ENCODE measurements around the gene PCDHAC2. TPM values are rescaled to one million over a fixed set of nuclear protein-coding genes. Genes with fewer than 3 reads are reported as not detected.

PCDHAC2 gene
- total and polyA plus RNA-seq, 9 of the 15 experiments (the other 6 are each of a cell fraction or from before 2014, with no cell fraction given): 0.03 TPM; not detected in 8

- no peak overlapping the region for H2AFZ ChIP-seq (ENCODE audit: low read depth, low read length)
- TF ChIP-seq JUNB (CRISPR knock-in tag; conservative IDR thresholded peaks at IDR 0.05) (no peak), ZNF280B (CRISPR knock-in tag; IDR thresholded peaks at IDR 0.05) (no peak)
- H3K9me1 ChIP-seq (ENCODE audit: control insufficient read depth, insufficient read depth, low read length): no peaks in the 10 kb centered on the region
- no peak overlapping the region for H3K4me2 ChIP-seq (ENCODE audit: insufficient read depth, low read length)
- H3K4me1 ChIP-seq (replicated peaks in 1 of 2; ENCODE audit: control insufficient read depth in 2 of 2, insufficient read depth in 2 of 2, low read length in 2 of 2): no peaks in the 10 kb centered on the region
- no peak overlapping the region for H3K9ac ChIP-seq (ENCODE audit: insufficient read depth in 1 of 2, low read depth in 2 of 2, low read length in 2 of 2)
- in situ Hi-C loops (cut with MboI): no loop called here
- no TSS peak for BruUV-seq (replicated peaks)
- FAIRE-seq (no peak), DNase-seq (ENCODE audit: extremely low read depth in 1 of 4, low spot score in 3 of 4) (no peak), ATAC-seq (no peak)
- 0% methylated on average over 2 of the region's 2 CpGs for WGBS (ENCODE audit: insufficient coverage, low coverage, missing lambda C conversion rate)
- H4K20me1 ChIP-seq (replicated peaks; ENCODE audit: control insufficient read depth, insufficient read depth, low read length): no peaks in the 10 kb centered on the region
- CTCF ChIA-PET (ENCODE audit: low intra/inter-chr PET ratio): no interaction called here
- H3K27me3 ChIP-seq (ENCODE audit: control insufficient read depth in 2 of 2, insufficient read depth in 2 of 2, low read length in 2 of 2): no peaks in the 10 kb centered on the region
- no peaks in the 10 kb centered on the region for H3K36me3 ChIP-seq (ENCODE audit: control insufficient read depth, insufficient read depth, low read length)
- intact Hi-C loops (cut with micrococcal nuclease): no loop called here
- H3K4me3 ChIP-seq: no peak overlapping the region
- no peaks in the 10 kb centered on the region for H3K79me2 ChIP-seq (ENCODE audit: control insufficient read depth, insufficient read depth, low read length)
- H3K27ac ChIP-seq (ENCODE audit: extremely low read depth, low read depth, low read length): no peak overlapping the region
- no peaks in the 10 kb centered on the region for H3K9me3 ChIP-seq (replicated peaks; ENCODE audit: control insufficient read depth, insufficient read depth, low read depth, low read length)
- POLR2A ChIA-PET: no interaction called here
Observed at GRCh38 chr5:140978260-140978659, 12.0 kb downstream of the PCDHAC2 start.

GRCh38 chr5:140978983-140979382 lies 12.7 kb downstream of the PCDHAC2 start:
- Histone ChIP-seq H3K9me3 (replicated peaks; ENCODE audit: control insufficient read depth, insufficient read depth, low read depth, low read length) (no peaks in the 10 kb centered on the region), H2AFZ (ENCODE audit: low read depth, low read length) (no peak overlapping the region), H4K20me1 (replicated peaks; ENCODE audit: control insufficient read depth, insufficient read depth, low read length) (no peaks in the 10 kb centered on the region), H3K4me2 (ENCODE audit: insufficient read depth, low read length) (no peak overlapping the region), H3K27me3 (ENCODE audit: control insufficient read depth in 2 of 2, insufficient read depth in 2 of 2, low read length in 2 of 2) (no peaks in the 10 kb centered on the region), H3K27ac (ENCODE audit: extremely low read depth, low read depth, low read length) (no peak overlapping the region), H3K4me3 (no peak overlapping the region), H3K9ac (ENCODE audit: insufficient read depth in 1 of 2, low read depth in 2 of 2, low read length in 2 of 2) (no peak overlapping the region), H3K4me1 (replicated peaks in 1 of 2; ENCODE audit: control insufficient read depth in 2 of 2, insufficient read depth in 2 of 2, low read length in 2 of 2) (no peaks in the 10 kb centered on the region), H3K36me3 (ENCODE audit: control insufficient read depth, insufficient read depth, low read length) (no peaks in the 10 kb centered on the region), H3K9me1 (ENCODE audit: control insufficient read depth, insufficient read depth, low read length) (no peaks in the 10 kb centered on the region), H3K79me2 (ENCODE audit: control insufficient read depth, insufficient read depth, low read length) (no peaks in the 10 kb centered on the region)
- DNase-seq (ENCODE audit: extremely low read depth in 1 of 4, low spot score in 3 of 4) (no peak), ATAC-seq (no peak), FAIRE-seq (no peak)
- CTCF ChIA-PET (ENCODE audit: low intra/inter-chr PET ratio): no interaction called here
- intact Hi-C loops (cut with micrococcal nuclease): no loop called here
- POLR2A ChIA-PET: no interaction called here
- WGBS (ENCODE audit: insufficient coverage, low coverage, missing lambda C conversion rate): 0% methylated on average over 1 of the region's 1 CpG
- BruUV-seq (replicated peaks): no TSS peak
- in situ Hi-C loops (cut with MboI): no loop called here
- TF ChIP-seq MAZ (CRISPR knock-in tag; conservative IDR thresholded peaks at IDR 0.05 in 1 of 2, IDR thresholded peaks at IDR 0.05 in 1 of 2) (no peak), PREB (CRISPR knock-in tag; IDR thresholded peaks at IDR 0.05) (no peak), ZNF518B (CRISPR knock-in tag; IDR thresholded peaks at IDR 0.05) (no peak), NR3C1 (CRISPR knock-in tag; IDR thresholded peaks at IDR 0.05) (no peak), RFX5 (IDR thresholded peaks at IDR 0.05; ENCODE audit: low read depth, low read length) (no peak), ZNF57 (CRISPR knock-in tag; IDR thresholded peaks at IDR 0.05) (no peak), SOX6 (IDR thresholded peaks at IDR 0.05) (no peak), SRSF7 (optimal IDR thresholded peaks at IDR 0.05; ENCODE audit: low read depth, low read length) (no peak), FOSL1 (tag; conservative IDR thresholded peaks at IDR 0.05) (no peak)

Measured in K562 (cell line).